IMR-90 (cell line): ENCODE measurements around the gene RELCH.

ENCODE experiments used
- BHLHE40 ChIP-seq: fragments of 150-350 bp; IDR thresholded peaks from 2 replicates; pipeline ENCODE4 v1.6.1; 2016; ENCODE audit warnings: mild to moderate bottlenecking, low read depth, low read length
- CEBPB ChIP-seq: IDR thresholded peaks from 2 replicates; pipeline ENCODE4 v1.6.1; 2012; ENCODE audit warnings: low read depth, low read length, improper control_type of control experiment
- MXI1 ChIP-seq: IDR thresholded peaks from 2 replicates; pipeline ENCODE4 v1.6.1; 2012; ENCODE audit warnings: low read depth, mild to moderate bottlenecking, low read length, moderate library complexity, borderline replicate concordance
- NFE2L2 ChIP-seq: fragments of 150-350 bp; IDR thresholded peaks from 2 replicates; pipeline ENCODE4 v1.6.1; 2016; ENCODE audit warnings: low read depth, mild to moderate bottlenecking, low read length
- POLR2A ChIP-seq: IDR thresholded peaks from 2 replicates; pipeline ENCODE4 v1.6.1; 2012; ENCODE audit warnings: mild to moderate bottlenecking, low read depth, low read length
- RCOR1 ChIP-seq: IDR thresholded peaks from 2 replicates; pipeline ENCODE4 v1.6.1; 2012; ENCODE audit warnings: mild to moderate bottlenecking, low read length, improper control_type of control experiment; ENCODE audit not compliant: insufficient replicate concordance
- RFX5 ChIP-seq: IDR thresholded peaks from 2 replicates; pipeline ENCODE4 v1.8.0; 2012; ENCODE audit warnings: low read depth, mild to moderate bottlenecking, low read length, moderate library complexity
- TF ChIP-seq, protein P1 (sequence below): conservative IDR thresholded peaks from 2 replicates; pipeline ENCODE4 v1.5.1; 2012; ENCODE audit warnings: mild to moderate bottlenecking, low read depth, low read length, improper control_type of control experiment
- TF ChIP-seq, protein P2 (sequence below): fragments of 150-350 bp; IDR thresholded peaks from 2 replicates; pipeline ENCODE4 v1.6.1; 2017; ENCODE audit warnings: mild to moderate bottlenecking, antibody characterized with exemption, low read length, low read depth

DNA sequence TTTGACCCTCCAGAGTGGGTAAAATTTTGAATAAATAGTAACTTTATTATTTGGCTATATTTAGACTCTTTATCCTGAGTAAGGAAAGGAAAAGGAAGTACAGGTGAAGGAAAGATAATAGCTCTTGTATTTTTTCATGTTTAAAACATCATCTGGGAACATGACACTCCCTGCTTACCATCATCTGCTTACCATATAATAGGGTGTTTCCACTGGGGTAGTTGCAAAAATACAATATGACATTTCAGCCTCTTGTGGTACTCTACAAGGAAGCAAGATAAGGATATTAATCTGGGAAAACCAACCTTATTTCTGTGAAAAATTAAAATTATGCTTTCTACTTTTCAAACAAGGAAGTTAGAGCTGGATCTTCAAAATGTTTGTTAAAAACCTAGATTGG lies 9.9 kb downstream of the RELCH start:
- TF ChIP-seq CEBPB, result no peak
- TF ChIP-seq RCOR1, result no peak
- TF ChIP-seq, protein P1, sequence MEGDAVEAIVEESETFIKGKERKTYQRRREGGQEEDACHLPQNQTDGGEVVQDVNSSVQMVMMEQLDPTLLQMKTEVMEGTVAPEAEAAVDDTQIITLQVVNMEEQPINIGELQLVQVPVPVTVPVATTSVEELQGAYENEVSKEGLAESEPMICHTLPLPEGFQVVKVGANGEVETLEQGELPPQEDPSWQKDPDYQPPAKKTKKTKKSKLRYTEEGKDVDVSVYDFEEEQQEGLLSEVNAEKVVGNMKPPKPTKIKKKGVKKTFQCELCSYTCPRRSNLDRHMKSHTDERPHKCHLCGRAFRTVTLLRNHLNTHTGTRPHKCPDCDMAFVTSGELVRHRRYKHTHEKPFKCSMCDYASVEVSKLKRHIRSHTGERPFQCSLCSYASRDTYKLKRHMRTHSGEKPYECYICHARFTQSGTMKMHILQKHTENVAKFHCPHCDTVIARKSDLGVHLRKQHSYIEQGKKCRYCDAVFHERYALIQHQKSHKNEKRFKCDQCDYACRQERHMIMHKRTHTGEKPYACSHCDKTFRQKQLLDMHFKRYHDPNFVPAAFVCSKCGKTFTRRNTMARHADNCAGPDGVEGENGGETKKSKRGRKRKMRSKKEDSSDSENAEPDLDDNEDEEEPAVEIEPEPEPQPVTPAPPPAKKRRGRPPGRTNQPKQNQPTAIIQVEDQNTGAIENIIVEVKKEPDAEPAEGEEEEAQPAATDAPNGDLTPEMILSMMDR, result no peak
- TF ChIP-seq POLR2A, result no peak
- no peak for TF ChIP-seq NFE2L2
- TF ChIP-seq, protein P2, sequence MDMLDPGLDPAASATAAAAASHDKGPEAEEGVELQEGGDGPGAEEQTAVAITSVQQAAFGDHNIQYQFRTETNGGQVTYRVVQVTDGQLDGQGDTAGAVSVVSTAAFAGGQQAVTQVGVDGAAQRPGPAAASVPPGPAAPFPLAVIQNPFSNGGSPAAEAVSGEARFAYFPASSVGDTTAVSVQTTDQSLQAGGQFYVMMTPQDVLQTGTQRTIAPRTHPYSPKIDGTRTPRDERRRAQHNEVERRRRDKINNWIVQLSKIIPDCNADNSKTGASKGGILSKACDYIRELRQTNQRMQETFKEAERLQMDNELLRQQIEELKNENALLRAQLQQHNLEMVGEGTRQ, result no peak
- TF ChIP-seq MXI1, result no peak
- TF ChIP-seq BHLHE40, result no peak
- TF ChIP-seq RFX5, result no peak
